ENCODE data around the gene C2. TPM values are rescaled to one million over a fixed set of nuclear protein-coding genes. Genes with fewer than 3 reads are reported as not detected.

Gene C2
- total RNA-seq (100 to 1,000 TPM in 1 of 2 donors, 10 to 100 TPM in 1; 28.6 to 194 TPM), polyA plus RNA-seq (100 to 1,000 TPM in 1 of 2 donors, 10 to 100 TPM in 1; 69.1 to 230 TPM)
- long read RNA-seq, donor 1, partial matches to known transcripts, result 105 of 105 reads
- long read RNA-seq, donor 1, other reads (novel, unspliced or antisense), result 0 of 105 reads
- long read RNA-seq, donor 2, partial matches to known transcripts, result 74 of 83 reads
- long read RNA-seq, donor 2, other reads (novel, unspliced or antisense), result 9 of 83 reads
- long read RNA-seq, donor 3, partial matches to known transcripts, result 59 of 60 reads
- long read RNA-seq, donor 3, other reads (novel, unspliced or antisense), result 0 of 60 reads
- long read RNA-seq, donor 4, result 0 reads
- long read RNA-seq, donor 5, result 0 reads

- peak within 1 kb of the TSS in 1 of 2 donors; percentile 81 for H3K27ac ChIP-seq (ENCODE audit: low read depth in 1 of 2, low read length in 1 of 2)
Observed at GRCh38 chr6:31927242-31927862, at the start of gene C2. TSS of gene C2 (plus strand) at chr6:31927717. CDS start at chr6:31927753, 36 bp downstream.

GRCh38 chr6:31878222-31878621 lies 49.3 kb upstream of the C2 start:
- Histone ChIP-seq H3K27ac (ENCODE audit: low read depth in 1 of 2, low read length in 1 of 2) (peak overlapping the region in 1 of 2 donors; percentile 35), H3K27me3 (ENCODE audit: control insufficient read depth in 3 of 3, insufficient read depth in 3 of 3, low read length in 2 of 3) (no peaks in the 10 kb centered on the region), H3K4me1 (ENCODE audit: control insufficient read depth in 5 of 5, insufficient read depth in 5 of 5, low read length in 5 of 5) (peaks cover 0 to 6% (median 0%) of the 10 kb centered on the region in 5 donors), H3K36me3 (ENCODE audit: control insufficient read depth in 4 of 4, insufficient read depth in 4 of 4, low read length in 4 of 4) (peaks cover 2 to 33% (median 14%) of the 10 kb centered on the region in 4 donors), H3K9me3 (ENCODE audit: control insufficient read depth in 4 of 4, insufficient read depth in 3 of 4, low read length in 3 of 4) (no peaks in the 10 kb centered on the region), H3K9ac (ENCODE audit: insufficient read depth in 1 of 2, low read length in 2 of 2) (no peak overlapping the region), H3K4me3 (no peak overlapping the region)
- 77 to 80% methylated on average over 3 of the region's 3 CpGs for WGBS, 2 donors
- DNase-seq, result no peak
- no peak for TF ChIP-seq CTCF (IDR thresholded peaks at IDR 0.05; ENCODE audit: control extremely low read depth, extremely low read depth)
- no peak for ATAC-seq (ENCODE audit: insufficient read depth, low FRiP score)

More at GRCh38 chr6:31927242-31927862, at the start of gene C2:
- Histone ChIP-seq H3K9me3 (ENCODE audit: control insufficient read depth in 4 of 4, insufficient read depth in 3 of 4, low read length in 3 of 4) (no peaks in the 10 kb centered on the region), H3K9ac (ENCODE audit: insufficient read depth in 1 of 2, low read length in 2 of 2) (no peak within 1 kb of the TSS), H3K36me3 (ENCODE audit: control insufficient read depth in 4 of 4, insufficient read depth in 4 of 4, low read length in 4 of 4) (no peaks in the 10 kb centered on the region), H3K27me3 (ENCODE audit: control insufficient read depth in 3 of 3, insufficient read depth in 3 of 3, low read length in 2 of 3) (no peaks in the 10 kb centered on the region), H3K4me3 (peak within 1 kb of the TSS; percentile 29), H3K4me1 (ENCODE audit: control insufficient read depth in 5 of 5, insufficient read depth in 5 of 5, low read length in 5 of 5) (no peaks in the 10 kb centered on the region)
- DNase-seq (no peak), ATAC-seq (ENCODE audit: insufficient read depth, low FRiP score) (peak; percentile 56)
- WGBS, 2 donors, result 58 to 73% methylated on average over 11 of the region's 11 CpGs
- TF ChIP-seq CTCF (IDR thresholded peaks at IDR 0.05; ENCODE audit: control extremely low read depth, extremely low read depth), result no peak

GRCh38 chr6:31878726-31879125 lies 48.8 kb upstream of the C2 start, which contains the start of gene SLC44A4:
TSS of gene SLC44A4 (minus strand) at chr6:31878997. CDS start at chr6:31878980, 17 bp downstream.
- H3K36me3 ChIP-seq (ENCODE audit: control insufficient read depth in 4 of 4, insufficient read depth in 4 of 4, low read length in 4 of 4), result peaks cover 2 to 38% (median 18%) of the 10 kb centered on the region in 4 donors
- no peaks in the 10 kb centered on the region for H3K9me3 ChIP-seq (ENCODE audit: control insufficient read depth in 4 of 4, insufficient read depth in 3 of 4, low read length in 3 of 4)
- no peak for TF ChIP-seq CTCF (IDR thresholded peaks at IDR 0.05; ENCODE audit: control extremely low read depth, extremely low read depth)
- H3K27me3 ChIP-seq (ENCODE audit: control insufficient read depth in 3 of 3, insufficient read depth in 3 of 3, low read length in 2 of 3), result no peaks in the 10 kb centered on the region
- H3K27ac ChIP-seq (ENCODE audit: low read depth in 1 of 2, low read length in 1 of 2), result peak within 1 kb of the TSS in 1 of 2 donors; percentile 35
- H3K4me1 ChIP-seq (ENCODE audit: control insufficient read depth in 5 of 5, insufficient read depth in 5 of 5, low read length in 5 of 5), result peaks cover 0 to 6% (median 0%) of the 10 kb centered on the region in 5 donors
- ATAC-seq (ENCODE audit: insufficient read depth, low FRiP score), result peak; percentile 50
- DNase-seq, result peak in 2 of 3 donors; percentile 36 to 45
- 56 to 60% methylated on average over 18 of the region's 18 CpGs for WGBS, 2 donors
- H3K4me3 ChIP-seq, result no peak within 1 kb of the TSS
- no peak within 1 kb of the TSS for H3K9ac ChIP-seq (ENCODE audit: insufficient read depth in 1 of 2, low read length in 2 of 2)

Measured in lung (tissue), 16 donors.